Lung microvascular endothelial cell (primary cell): ENCODE data around the gene APOC3. TPM values are rescaled to one million over a fixed set of nuclear protein-coding genes. Genes with fewer than 3 reads are reported as not detected.

Experiments
- DNase-seq, 2 donors: peaks; one replicate each; pipeline versions ENCODE4 v3.0.0 to v3.0.0-alpha.2; 2010; ENCODE audit warnings: low read depth in 2 of 2
- total RNA-seq: library from RNA; depleted of rRNA; stranded (reverse); fragments of >200 nt; gene quantifications from 2 replicates; pipeline ENCODE4 v1.2.1, GENCODE V29; 2014

Gene APOC3
- total RNA-seq, 1 donor from 2014 or later: not detected

DNA sequence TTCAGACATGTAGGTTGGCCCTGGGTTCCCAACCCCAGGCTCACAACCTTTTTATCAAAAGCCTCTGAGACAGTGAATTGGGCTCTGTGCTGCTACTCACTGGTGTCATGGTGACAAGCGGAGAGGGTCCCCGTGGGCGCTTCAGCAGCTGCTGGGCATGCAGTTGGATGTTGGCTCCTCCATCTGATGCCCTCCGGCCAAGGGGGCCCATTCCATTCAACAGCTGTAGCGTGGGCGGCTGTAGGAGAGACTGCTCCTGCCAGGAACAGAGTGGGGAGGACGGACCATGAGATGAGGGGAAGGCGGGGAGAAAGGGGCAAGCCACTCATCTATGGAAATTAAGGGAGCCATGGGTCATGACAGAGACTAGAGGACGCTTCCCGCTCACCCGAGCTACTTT, 43.7 kb downstream of the APOC3 start:
- DNase-seq: no peak

GRCh38 chr11:116874251-116874650, 44.5 kb downstream of the APOC3 start:
- DNase-seq: no peak

- no peak for DNase-seq
These were observed 45.5 kb downstream of the APOC3 start for GRCh38 chr11:116875194-116875593.

GRCh38 chr11:116876656-116877055, 46.9 kb downstream of the APOC3 start:
- DNase-seq: no peak

- DNase-seq: peak; percentile 79 to 84
These were observed 50.3 kb downstream of the APOC3 start for GRCh38 chr11:116879800-116880625.

DNA sequence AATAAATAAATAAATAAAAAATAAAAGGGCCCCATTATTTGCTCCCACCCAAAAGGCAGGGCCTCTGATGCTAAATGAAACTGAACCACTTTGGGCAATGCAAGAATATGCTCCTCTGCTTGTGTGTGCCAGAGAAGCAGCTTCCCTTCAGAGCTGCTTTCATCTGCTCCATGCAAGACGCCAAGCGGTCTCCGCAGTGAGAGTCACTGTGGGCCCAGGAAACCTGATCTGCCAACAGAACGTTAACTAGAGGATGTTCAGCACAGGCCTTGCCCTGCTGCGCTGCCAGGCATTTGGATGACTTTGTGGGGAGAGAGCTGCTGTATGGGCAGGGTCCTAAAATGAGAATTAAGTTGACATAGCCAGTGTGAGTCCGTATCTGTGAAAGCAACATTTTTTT, 51.4 kb downstream of the APOC3 start:
- no peak for DNase-seq

DNA sequence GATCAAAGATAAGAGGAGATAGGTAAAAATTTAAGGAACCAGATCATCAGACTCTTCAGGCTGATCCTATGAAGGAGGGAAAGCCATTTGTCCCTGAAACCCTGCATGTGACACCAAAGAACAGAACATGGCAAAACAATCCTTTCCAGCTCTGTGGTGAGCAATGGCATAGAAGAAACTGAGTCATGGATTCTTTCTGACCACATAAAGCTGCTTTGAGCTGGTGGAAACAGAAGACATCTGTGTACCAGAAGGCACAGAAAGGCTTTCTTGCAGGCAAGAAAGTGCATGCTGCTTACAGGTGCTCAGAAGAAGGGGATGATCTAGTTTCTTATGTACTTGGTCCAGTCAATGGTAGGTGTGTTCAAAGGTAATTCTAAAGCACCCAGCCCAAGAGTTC, 52.7 kb downstream of the APOC3 start:
- no peak for DNase-seq

Other genes starting within 250 kb of the APOC3 start
- gene BUD13, start 56.9 kb upstream of the APOC3 start, total RNA-seq: 9.6 and 12.5 TPM in 2 replicates
- gene ZPR1, start 41.9 kb upstream of the APOC3 start, total RNA-seq: 13.7 and 18.3 TPM in 2 replicates
- not detected in 2 replicates for gene APOA5, start 38.0 kb upstream of the APOC3 start, total RNA-seq
- gene APOA4, start 6.6 kb upstream of the APOC3 start, total RNA-seq: not detected in 2 replicates
- gene APOA1, start 7.7 kb downstream of the APOC3 start, total RNA-seq: under 0.01 TPM in 1 of 2 replicates, not detected in the other